Activated CD4-positive, alpha-beta T cell treated with anti-CD3 and anti-CD28 coated beads, Interleukin-2, amount 50 U/mL, for 24 hours (primary cell): Measurements from ENCODE around the gene SFMBT2.
"Not testable (repeated sequence)": the region's sequence is repeated elsewhere in the genome, so short reads cannot be mapped to it uniquely, and the experiment has no call there.

ENCODE experiments used
- DNase-seq, 2 donors: peaks; one replicate each; pipeline ENCODE4 v3.0.0-alpha.2; 2020; ENCODE audit warnings: low read depth in 1 of 2, low spot score in 1 of 2

SFMBT2 gene

GRCh38 chr10:7301006-7301778 is 109.6 kb downstream of the SFMBT2 start:
- no peak for DNase-seq

DNA sequence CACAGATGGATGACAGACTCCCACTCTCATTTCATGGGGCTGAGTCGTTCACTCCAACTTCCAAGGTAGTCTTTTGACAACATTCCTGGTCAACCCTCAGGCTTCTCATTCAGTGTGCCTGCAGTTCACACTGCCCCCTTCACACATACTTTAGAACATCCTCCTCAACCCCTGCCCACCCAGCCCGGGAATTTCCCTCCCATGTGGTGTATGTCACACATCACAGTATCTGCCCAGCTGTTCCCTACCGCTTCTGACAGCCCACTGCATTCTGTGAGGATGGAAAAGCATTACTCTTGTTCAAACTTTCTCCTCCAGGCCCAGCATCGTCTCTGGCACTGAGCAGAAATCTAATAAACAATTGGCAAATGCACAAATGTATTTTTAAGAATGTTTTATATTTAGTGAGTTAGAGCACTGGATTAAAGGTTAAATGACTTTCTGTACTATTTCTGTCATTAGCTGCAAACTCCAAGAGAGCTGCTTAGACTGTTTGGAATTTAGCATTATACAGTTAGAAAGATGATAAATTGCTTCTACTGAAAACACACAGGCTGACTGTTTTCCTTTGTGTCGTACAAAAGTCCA is 110.4 kb downstream of the SFMBT2 start:
- no peak for DNase-seq

DNA sequence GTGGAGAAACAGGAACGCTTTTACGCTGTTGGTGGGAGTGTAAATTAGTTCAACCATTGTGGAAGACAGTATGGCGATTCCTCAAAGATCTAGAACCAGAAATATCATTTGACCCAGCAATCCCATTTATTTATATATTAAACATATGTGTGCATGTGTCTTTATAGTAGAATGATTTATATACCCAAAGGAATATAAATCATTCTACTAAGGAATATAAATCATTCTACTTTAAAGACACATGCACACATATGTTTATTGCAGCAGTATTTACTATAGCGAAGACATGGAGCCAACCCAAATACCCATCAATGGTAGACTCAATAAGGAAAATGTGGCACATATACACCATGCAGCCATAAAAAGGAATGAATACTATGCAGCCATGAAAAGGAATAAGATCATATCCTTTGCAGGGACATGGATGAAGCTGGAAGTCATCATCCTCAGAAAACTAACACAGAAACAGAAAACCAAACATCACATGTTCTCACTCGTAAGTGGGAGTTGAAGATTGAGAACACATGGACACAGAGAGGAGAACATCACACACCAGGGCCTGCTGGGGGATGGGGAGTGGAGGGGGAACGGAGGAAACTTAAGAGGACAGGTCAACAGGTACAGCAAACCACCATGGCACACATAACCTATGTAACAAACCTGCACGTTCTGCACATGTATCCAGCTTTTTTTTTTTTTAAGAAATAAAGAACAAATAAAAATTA is 111.1 kb downstream of the SFMBT2 start:
- not testable (repeated sequence) for DNase-seq

DNA sequence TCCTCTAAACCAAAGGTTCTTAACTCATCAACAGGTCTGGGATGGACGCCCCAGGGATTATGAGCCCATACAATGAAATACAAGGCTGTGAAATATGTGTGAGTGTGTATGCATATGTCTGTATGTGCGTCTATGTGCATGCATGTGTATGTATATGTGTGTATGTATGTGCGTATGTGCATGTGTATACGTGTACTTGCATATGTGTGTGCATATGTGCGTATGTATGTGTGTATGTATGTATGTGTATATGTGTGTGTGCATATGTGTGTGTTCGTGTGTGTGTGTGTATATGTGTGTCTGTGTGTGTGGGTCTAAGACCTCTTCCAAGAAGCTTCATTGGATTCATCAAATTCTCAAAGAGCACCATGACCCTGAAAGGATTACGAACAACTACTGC is 112.3 kb downstream of the SFMBT2 start:
- DNase-seq = no peak

GRCh38 chr10:7297094-7297493 is 113.7 kb downstream of the SFMBT2 start:
- DNase-seq = no peak

DNA sequence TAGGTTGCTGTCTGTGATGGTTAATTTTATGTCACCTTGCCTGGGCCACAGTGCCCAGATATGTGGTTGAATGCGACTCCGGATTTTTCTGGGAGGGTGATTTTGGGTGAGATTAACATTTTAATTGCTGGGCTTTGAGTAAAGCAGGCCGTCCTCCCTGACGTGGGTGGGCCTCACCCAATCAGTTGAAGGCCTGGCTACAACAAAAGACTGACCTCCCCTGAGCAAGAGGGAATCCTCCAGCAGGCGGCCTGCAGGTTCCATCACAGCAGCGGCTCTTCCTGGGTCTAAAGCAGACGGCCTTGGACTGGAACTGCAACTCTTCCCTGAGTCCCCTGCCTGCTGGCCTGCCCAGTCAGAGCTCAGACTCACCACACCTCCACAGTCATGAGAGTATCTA is 114.2 kb downstream of the SFMBT2 start:
- DNase-seq = no peak

- no peak for DNase-seq
Observed at GRCh38 chr10:7296076-7296475, 114.8 kb downstream of the SFMBT2 start.

- no peak for DNase-seq
Observed at GRCh38 chr10:7293378-7293920, 117.4 kb downstream of the SFMBT2 start.

- no peak for DNase-seq
Observed at GRCh38 chr10:7291487-7292270, 119.2 kb downstream of the SFMBT2 start.

DNA sequence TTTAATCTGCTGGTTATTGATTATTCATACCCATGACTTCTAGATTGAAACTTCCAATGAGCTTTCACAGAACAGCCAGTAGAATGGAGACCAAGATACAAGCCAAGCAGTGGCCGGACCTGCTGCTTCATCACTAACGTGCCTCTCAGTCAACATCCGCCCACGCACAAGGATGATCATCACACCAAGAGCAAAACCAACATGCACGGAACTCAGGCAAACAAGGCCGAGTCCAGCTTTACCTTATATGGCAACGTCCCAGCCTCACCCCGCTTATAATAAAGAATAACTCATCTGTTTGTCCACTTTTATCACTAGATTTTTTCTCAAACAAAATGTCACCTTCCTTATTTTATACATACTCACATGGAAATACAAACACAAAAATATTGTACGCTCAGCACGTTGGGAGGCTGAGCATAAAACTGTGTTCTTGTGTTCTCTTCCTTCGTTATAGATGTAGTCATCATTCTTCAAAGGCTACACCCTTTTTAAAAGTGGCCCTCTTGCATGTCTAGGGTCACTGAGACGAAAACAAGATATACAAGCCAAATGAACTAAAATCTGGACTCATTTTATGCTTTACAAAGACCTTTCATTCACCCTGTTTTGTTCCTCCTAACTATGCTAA is 122.7 kb downstream of the SFMBT2 start:
- no peak for DNase-seq

- DNase-seq = no peak
Observed at GRCh38 chr10:7287377-7287776, 123.5 kb downstream of the SFMBT2 start.

- no peak for DNase-seq
Observed at GRCh38 chr10:7285522-7286322, 125.1 kb downstream of the SFMBT2 start.

DNA sequence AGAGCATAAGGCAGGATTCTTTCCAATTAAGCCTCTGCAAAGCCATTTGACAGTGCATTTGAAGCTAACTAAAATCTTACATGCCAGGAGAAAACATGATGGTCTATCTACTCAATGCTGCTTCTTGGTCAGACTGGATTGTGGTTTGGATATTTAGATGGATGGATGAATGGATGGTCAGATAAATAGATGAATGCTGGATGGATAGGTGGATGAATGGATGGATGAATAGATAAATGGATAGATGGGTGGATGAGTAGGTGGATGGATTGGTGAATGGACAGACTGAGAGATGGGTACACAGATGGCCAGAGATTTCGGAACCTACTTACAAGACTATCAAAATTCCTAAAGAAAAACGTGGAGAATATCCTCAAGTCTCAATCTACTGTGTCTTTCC is 127.6 kb downstream of the SFMBT2 start:
- no peak for DNase-seq

GRCh38 chr10:7282457-7282856 is 128.4 kb downstream of the SFMBT2 start:
- no peak for DNase-seq

DNA sequence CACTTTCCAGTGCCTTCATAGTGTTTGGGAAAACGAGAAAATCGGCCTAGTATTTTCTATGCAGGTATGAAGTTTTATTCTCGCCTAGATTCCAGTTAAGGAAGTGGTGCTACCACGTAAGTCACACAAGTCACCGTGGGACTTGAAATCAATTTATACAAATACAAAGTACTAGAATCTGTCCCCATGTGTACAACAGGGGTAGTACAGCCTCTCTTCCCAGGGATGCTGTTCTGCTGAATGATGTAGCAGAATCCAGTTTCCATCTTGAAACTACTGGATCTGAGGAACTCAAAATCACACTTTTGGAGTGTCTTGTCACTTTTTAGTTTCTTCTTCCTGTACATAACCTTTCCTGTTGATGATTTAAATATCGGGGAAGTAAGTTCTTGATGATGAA is 129.4 kb downstream of the SFMBT2 start:
- DNase-seq = no peak

- DNase-seq = no peak
Observed at GRCh38 chr10:7279303-7279702, 131.5 kb downstream of the SFMBT2 start.

GRCh38 chr10:7277867-7278266 is 133.0 kb downstream of the SFMBT2 start:
- no peak for DNase-seq

DNA sequence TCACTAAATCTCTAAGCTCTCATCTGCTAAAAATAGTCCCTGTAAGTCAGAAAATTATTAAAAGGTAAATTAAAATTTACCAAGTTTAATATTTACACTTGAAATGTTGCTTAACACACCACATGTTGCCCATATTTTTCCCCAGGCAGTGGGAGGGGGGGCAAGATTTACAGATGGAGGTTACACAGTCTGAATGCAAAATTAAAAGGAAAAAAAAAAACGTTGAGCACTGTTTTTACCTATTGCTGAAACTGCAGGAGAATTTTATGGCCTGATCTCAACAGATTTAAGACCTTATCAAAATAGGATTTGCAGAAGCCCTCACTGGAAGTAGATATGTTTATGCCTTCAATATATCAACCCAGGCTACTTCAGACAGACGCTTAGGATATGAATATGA is 133.4 kb downstream of the SFMBT2 start:
- no peak for DNase-seq

DNA sequence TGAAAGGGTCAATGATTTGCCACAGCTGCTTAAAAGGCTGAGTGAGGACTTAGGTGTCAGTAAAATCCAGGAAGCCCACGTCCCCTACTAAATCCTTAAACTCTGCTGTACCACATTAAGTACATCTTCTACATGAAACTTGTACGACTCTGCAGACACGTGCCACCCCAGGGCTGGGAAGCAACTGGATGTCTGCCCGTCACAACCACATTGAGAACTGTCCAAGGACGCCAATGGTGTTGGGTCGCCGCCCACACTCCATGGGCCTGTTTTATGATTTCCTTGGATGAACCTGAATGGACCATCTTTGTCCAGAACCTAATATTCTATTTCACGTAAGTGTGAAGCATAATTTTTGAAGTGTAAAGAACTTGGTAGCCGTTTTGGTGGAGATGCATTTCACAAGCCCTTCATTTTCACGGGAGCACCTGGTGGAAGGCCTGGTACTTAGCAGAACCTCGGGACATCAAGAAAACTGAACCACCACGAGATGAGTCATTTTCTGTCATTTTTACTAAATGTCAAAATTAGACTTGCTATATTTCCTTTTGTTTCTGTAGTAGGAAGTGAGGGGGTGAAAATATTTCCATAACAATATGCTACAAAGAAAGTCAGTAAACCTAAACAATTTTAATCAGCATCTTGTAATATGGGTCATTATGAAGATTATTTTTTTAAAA is 134.9 kb downstream of the SFMBT2 start:
- peak in 1 of 2 donors; percentile 21 for DNase-seq
